Trophoblast cell (in vitro differentiated cells and primary cell): Measurements from ENCODE around the gene NEURL4.

Source experiments
- DNase-seq, 2 donors: peaks; one replicate each; pipeline ENCODE4 v3.0.0-alpha.2; 2016
- H2AFZ ChIP-seq: 2 replicates; pipeline ENCODE4 v1.6.1; 2013; ENCODE audit warnings: low read length, moderate library complexity, mild to moderate bottlenecking; ENCODE audit not compliant: insufficient read depth, poor library complexity
- H2AK5ac ChIP-seq: 2 replicates; pipeline ENCODE4 v1.6.1; 2013; ENCODE audit warnings: mild to moderate bottlenecking, low read length
- H2BK120ac ChIP-seq: 2 replicates; pipeline ENCODE4 v1.6.1; 2013; ENCODE audit warnings: low read length, mild to moderate bottlenecking, moderate library complexity; ENCODE audit not compliant: insufficient read depth, poor library complexity
- H2BK12ac ChIP-seq: 2 replicates; pipeline ENCODE4 v1.6.1; 2013; ENCODE audit warnings: mild to moderate bottlenecking, low read length, moderate library complexity
- H2BK5ac ChIP-seq: 2 replicates; pipeline ENCODE4 v1.6.1; 2013; ENCODE audit warnings: low read length, low read depth, moderate library complexity, mild to moderate bottlenecking; ENCODE audit not compliant: poor library complexity
- H3K14ac ChIP-seq: 2 replicates; pipeline ENCODE4 v1.6.1; 2013; ENCODE audit warnings: mild to moderate bottlenecking, low read length
- H3K18ac ChIP-seq: 2 replicates; pipeline ENCODE4 v1.6.1; 2013; ENCODE audit warnings: mild to moderate bottlenecking, low read length
- H3K23ac ChIP-seq: 2 replicates; pipeline ENCODE4 v1.6.1; 2013; ENCODE audit warnings: low read length
- H3K27ac ChIP-seq: 2 replicates; pipeline ENCODE4 v1.5.1; 2013; ENCODE audit warnings: low read depth, mild to moderate bottlenecking, inconsistent platforms, low read length, moderate library complexity
- H3K27me3 ChIP-seq: 2 replicates; pipeline ENCODE4 v1.6.1; 2013; ENCODE audit warnings: inconsistent platforms, mild to moderate bottlenecking, low read length, moderate library complexity; ENCODE audit not compliant: insufficient read depth
- H3K36me3 ChIP-seq, 2 experiments: 1 replicate in 1 of 2; 2 replicates in 1 of 2; pipeline ENCODE4 v1.6.1; 2013; ENCODE audit warnings: low read length in 2 of 2, mild to moderate bottlenecking in 2 of 2, moderate library complexity in 1 of 2; ENCODE audit not compliant: insufficient read depth in 2 of 2, control insufficient read depth in 1 of 2
- H3K4ac ChIP-seq: 2 replicates; pipeline ENCODE4 v1.6.1; 2013; ENCODE audit warnings: low read depth, mild to moderate bottlenecking, low read length, moderate library complexity
- H3K4me1 ChIP-seq, 2 experiments: 1 replicate in 1 of 2; 2 replicates in 1 of 2; pipeline ENCODE4 v1.6.1; 2013; ENCODE audit warnings: low read length in 2 of 2, mild to moderate bottlenecking in 2 of 2, moderate library complexity in 1 of 2; ENCODE audit not compliant: insufficient read depth in 2 of 2, control insufficient read depth in 1 of 2
- H3K4me2 ChIP-seq: 2 replicates; pipeline ENCODE4 v1.6.1; 2013; ENCODE audit warnings: inconsistent platforms, mild to moderate bottlenecking, low read length, moderate library complexity
- H3K4me3 ChIP-seq: 2 replicates; pipeline ENCODE4 v1.5.1; 2013; ENCODE audit warnings: mild to moderate bottlenecking, low read depth, low read length, inconsistent platforms
- H3K79me1 ChIP-seq: one replicate; pipeline ENCODE4 v1.6.1; 2013; ENCODE audit warnings: low read length
- H3K79me2 ChIP-seq: 2 replicates; pipeline ENCODE4 v1.6.1; 2013; ENCODE audit warnings: low read length, mild to moderate bottlenecking; ENCODE audit not compliant: control insufficient read depth, insufficient read depth, poor library complexity
- H3K9ac ChIP-seq: 2 replicates; pipeline ENCODE4 v1.6.1; 2013; ENCODE audit warnings: mild to moderate bottlenecking, low read length
- H3K9me3 ChIP-seq: 2 replicates; pipeline ENCODE4 v1.6.1; 2013; ENCODE audit warnings: low read depth, mild to moderate bottlenecking, control low read depth, inconsistent platforms, low read length; ENCODE audit not compliant: insufficient read depth
- H4K12ac ChIP-seq: 2 replicates; pipeline ENCODE4 v1.6.1; 2013; ENCODE audit warnings: low read depth, mild to moderate bottlenecking, low read length, moderate library complexity
- H4K8ac ChIP-seq: 2 replicates; pipeline ENCODE4 v1.6.1; 2013; ENCODE audit warnings: low read depth, mild to moderate bottlenecking, low read length, moderate library complexity
- H4K91ac ChIP-seq: one replicate; pipeline ENCODE4 v1.6.1; 2013; ENCODE audit warnings: low read depth, mild to moderate bottlenecking, low read length, moderate library complexity
- WGBS: extraction: QIAGEN DNeasy Blood & Tissue Kit; methylation state at CpG from one replicate; pipeline ENCODE4 v1.1.7; 2013; ENCODE audit warnings: missing lambda C conversion rate; ENCODE audit not compliant: insufficient read length, insufficient coverage; ENCODE audit errors: extremely low coverage; 5-methylcytosine and 5-hydroxymethylcytosine counted together

NEURL4 gene

GRCh38 chr17:7292194-7292593 is 36.9 kb downstream of the NEURL4 start:
- H4K91ac ChIP-seq, result no peak overlapping the region
- H3K27ac ChIP-seq, result no peak overlapping the region
- H4K8ac ChIP-seq, result no peak overlapping the region
- H3K14ac ChIP-seq, result no peak overlapping the region
- H3K79me1 ChIP-seq, result no peaks in the 10 kb centered on the region
- no peak overlapping the region for H4K12ac ChIP-seq
- H3K18ac ChIP-seq, result no peak overlapping the region
- peaks cover 23% of the 10 kb centered on the region for H3K27me3 ChIP-seq
- H3K4me1 ChIP-seq, result peaks cover 4 to 8% of the 10 kb centered on the region in 2 experiments
- H3K23ac ChIP-seq, result no peak overlapping the region
- no peak overlapping the region for H2AFZ ChIP-seq
- H3K36me3 ChIP-seq, result no peaks in the 10 kb centered on the region
- no CpG with 5 or more reads among the region's 2 CpGs for WGBS
- no peak overlapping the region for H3K4me2 ChIP-seq
- no peak overlapping the region for H2BK12ac ChIP-seq
- no peak overlapping the region for H3K9ac ChIP-seq
- H3K79me2 ChIP-seq, result no peaks in the 10 kb centered on the region
- no peak overlapping the region for H3K4me3 ChIP-seq
- DNase-seq, result no peak
- H2BK120ac ChIP-seq, result no peak overlapping the region
- H2BK5ac ChIP-seq, result no peak overlapping the region
- H3K9me3 ChIP-seq, result peaks cover 5% of the 10 kb centered on the region
- no peak overlapping the region for H3K4ac ChIP-seq
- H2AK5ac ChIP-seq, result no peak overlapping the region

- no peak overlapping the region for H3K27ac ChIP-seq
- no peak overlapping the region for H3K9ac ChIP-seq
- no peak overlapping the region for H3K23ac ChIP-seq
- peaks cover 4 to 6% of the 10 kb centered on the region in 2 experiments for H3K4me1 ChIP-seq
- DNase-seq, result no peak
- H3K4me2 ChIP-seq, result no peak overlapping the region
- H2BK120ac ChIP-seq, result no peak overlapping the region
- H2AK5ac ChIP-seq, result no peak overlapping the region
- no peak overlapping the region for H3K4me3 ChIP-seq
- H3K4ac ChIP-seq, result no peak overlapping the region
- peaks cover 22% of the 10 kb centered on the region for H3K27me3 ChIP-seq
- H3K18ac ChIP-seq, result no peak overlapping the region
- H3K36me3 ChIP-seq, result no peaks in the 10 kb centered on the region
- no CpG with 5 or more reads among the region's 11 CpGs for WGBS
- H3K14ac ChIP-seq, result no peak overlapping the region
- H2BK12ac ChIP-seq, result no peak overlapping the region
- H3K79me2 ChIP-seq, result no peaks in the 10 kb centered on the region
- H4K12ac ChIP-seq, result no peak overlapping the region
- H2AFZ ChIP-seq, result no peak overlapping the region
- no peaks in the 10 kb centered on the region for H3K79me1 ChIP-seq
- no peak overlapping the region for H2BK5ac ChIP-seq
- no peak overlapping the region for H4K91ac ChIP-seq
- H4K8ac ChIP-seq, result no peak overlapping the region
- peaks cover 5% of the 10 kb centered on the region for H3K9me3 ChIP-seq
These were observed 38.5 kb downstream of the NEURL4 start for GRCh38 chr17:7290685-7291084.

GRCh38 chr17:7290166-7290565 is 39.0 kb downstream of the NEURL4 start:
- Histone ChIP-seq H3K14ac (no peak overlapping the region), H3K79me2 (no peaks in the 10 kb centered on the region), H2BK120ac (no peak overlapping the region), H2BK5ac (no peak overlapping the region), H3K79me1 (no peaks in the 10 kb centered on the region), H3K18ac (no peak overlapping the region), H3K4me1 (peaks cover 4 to 6% of the 10 kb centered on the region in 2 experiments), H3K27ac (no peak overlapping the region), H3K4me2 (no peak overlapping the region), H2BK12ac (no peak overlapping the region), H3K4ac (no peak overlapping the region), H3K23ac (no peak overlapping the region), H4K91ac (no peak overlapping the region), H3K27me3 (peaks cover 20% of the 10 kb centered on the region), H4K12ac (no peak overlapping the region), H3K4me3 (no peak overlapping the region), H2AFZ (no peak overlapping the region), H3K36me3 (no peaks in the 10 kb centered on the region), H4K8ac (no peak overlapping the region), H3K9me3 (peaks cover 5% of the 10 kb centered on the region), H3K9ac (no peak overlapping the region), H2AK5ac (no peak overlapping the region)
- no peak for DNase-seq
- WGBS, result no CpG with 5 or more reads among the region's 19 CpGs

- Histone ChIP-seq H3K79me1 (no peaks in the 10 kb centered on the region), H3K27me3 (peaks cover 15% of the 10 kb centered on the region), H3K14ac (no peak overlapping the region), H2BK120ac (no peak overlapping the region), H3K27ac (no peak overlapping the region), H4K91ac (no peak overlapping the region), H3K4me3 (no peak overlapping the region), H3K9ac (no peak overlapping the region), H4K12ac (no peak overlapping the region), H3K36me3 (no peaks in the 10 kb centered on the region), H2BK5ac (no peak overlapping the region), H2AK5ac (no peak overlapping the region), H3K18ac (no peak overlapping the region), H3K23ac (no peak overlapping the region), H4K8ac (no peak overlapping the region), H2BK12ac (no peak overlapping the region), H3K4me2 (no peak overlapping the region), H2AFZ (no peak overlapping the region), H3K4me1 (peaks cover 0 to 2% of the 10 kb centered on the region in 2 experiments), H3K4ac (no peak overlapping the region), H3K9me3 (peaks cover 2% of the 10 kb centered on the region), H3K79me2 (no peaks in the 10 kb centered on the region)
- DNase-seq, result no peak
- no CpG with 5 or more reads among the region's 18 CpGs for WGBS
These were observed 39.7 kb downstream of the NEURL4 start for GRCh38 chr17:7289256-7290032.
